Adipose tissue (tissue), 3 donors: Measurements from ENCODE around the gene STIM1. TPM values are rescaled to one million over a fixed set of nuclear protein-coding genes. Genes with fewer than 3 reads are reported as not detected.
A peak's percentile ranks its signal among the peaks of the same experiment; 100 is the strongest.

Experiments used
- H3K27ac ChIP-seq: one replicate; pipeline ENCODE4 v1.5.1; 2013; ENCODE audit warnings: low read depth, low read length
- WGBS, 3 donors: extraction: QIAGEN DNeasy Blood & Tissue Kit; methylation state at CpG; one replicate each; pipeline ENCODE4 v1.1.7; 2013; 5-methylcytosine and 5-hydroxymethylcytosine counted together
- polyA plus RNA-seq, 3 donors: library from polyadenylated mRNA; stranded (reverse); fragments of 200-250 nt; gene quantifications; one replicate each; pipeline ENCODE4 v1.2.3, GENCODE V29; 2013
- donor health status: healthy with polysubstance abuse.
- donor health status: Bipolar disorder and iron deficiency.
- donor health status: healthy.

STIM1 gene
- polyA plus RNA-seq, 3 donors = 17.6 to 49.7 (median 40.0) TPM

DNA sequence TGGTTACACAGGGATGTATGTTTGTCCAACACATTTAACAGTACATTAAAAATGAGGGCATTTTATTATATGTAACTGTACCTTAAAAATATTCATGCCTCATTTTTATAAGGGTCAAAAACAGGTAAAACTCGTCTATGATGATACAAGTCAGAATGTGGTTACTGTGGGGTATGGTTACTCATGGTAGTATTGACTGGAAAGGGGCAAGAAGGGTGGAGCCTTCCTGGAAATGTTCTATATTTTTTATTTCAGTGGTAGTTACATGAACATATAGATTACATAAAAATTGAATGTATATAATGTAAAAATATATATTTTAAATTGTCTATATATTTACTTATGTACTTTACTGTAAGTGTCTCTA is 99.8 kb downstream of the STIM1 start:
- H3K27ac ChIP-seq = no peak overlapping the region
- 81 to 89% (median 88%) methylated on average over 1 of the region's 1 CpG for WGBS, 3 donors

GRCh38 chr11:3956038-3956437 is 100.6 kb downstream of the STIM1 start:
- WGBS, 3 donors = 95 to 97% (median 96%) methylated on average over 2 of the region's 2 CpGs

DNA sequence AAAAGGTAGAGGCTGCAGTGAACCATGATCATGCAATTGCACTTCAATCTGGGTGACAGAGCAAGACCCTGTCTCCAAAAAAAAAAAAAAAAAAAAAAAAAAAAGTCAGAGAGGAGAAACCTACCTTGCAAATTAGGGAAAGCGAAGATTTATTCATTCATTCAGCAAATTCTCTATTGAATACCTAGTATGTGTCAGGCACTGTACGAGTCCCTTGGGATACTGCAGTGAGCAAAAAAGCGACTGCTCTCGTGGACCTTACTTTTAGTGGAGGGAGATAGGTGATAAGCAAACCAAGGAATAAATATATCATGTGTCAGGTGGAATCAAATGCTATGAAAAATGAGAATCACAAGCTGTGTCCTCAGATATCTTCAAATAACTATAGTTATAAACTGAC is 101.3 kb downstream of the STIM1 start:
- 96 to 98% (median 97%) methylated on average over 4 of the region's 4 CpGs for WGBS, 3 donors
- H3K27ac ChIP-seq = no peak overlapping the region

More at GRCh38 chr11:3956038-3956437, 100.6 kb downstream of the STIM1 start:
- no peak overlapping the region for H3K27ac ChIP-seq

GRCh38 chr11:3957437-3957836 is 102.0 kb downstream of the STIM1 start:
- H3K27ac ChIP-seq = no peak overlapping the region
- WGBS, 3 donors = 60 to 100% (median 84%) methylated on average over 3 of the region's 3 CpGs

DNA sequence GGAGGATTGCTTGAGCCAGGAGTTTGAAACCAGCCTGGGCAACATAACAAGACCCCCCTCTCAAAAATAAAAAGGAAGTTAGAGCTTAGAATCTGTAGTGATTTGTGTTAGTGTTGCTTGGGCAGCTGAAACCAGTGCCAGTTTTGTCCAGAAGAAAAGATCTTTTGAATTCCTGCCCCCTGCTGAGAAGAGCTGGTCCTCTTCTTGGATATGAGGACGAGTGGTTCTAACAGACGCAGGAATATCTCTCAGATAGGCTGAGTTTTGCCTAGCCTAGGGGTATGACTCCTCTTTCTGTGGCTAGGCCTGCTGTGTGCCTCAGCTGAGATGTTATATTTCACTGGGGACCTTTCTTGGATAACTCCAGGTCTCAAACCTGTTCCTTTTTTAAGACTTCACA is 102.8 kb downstream of the STIM1 start:
- WGBS, 3 donors = 66 to 98% (median 97%) methylated on average over 2 of the region's 2 CpGs
- H3K27ac ChIP-seq = no peak overlapping the region

- WGBS, 3 donors = 71 to 93% (median 79%) methylated on average over 5 of the region's 5 CpGs
These were observed 103.8 kb downstream of the STIM1 start for GRCh38 chr11:3959015-3959902.

DNA sequence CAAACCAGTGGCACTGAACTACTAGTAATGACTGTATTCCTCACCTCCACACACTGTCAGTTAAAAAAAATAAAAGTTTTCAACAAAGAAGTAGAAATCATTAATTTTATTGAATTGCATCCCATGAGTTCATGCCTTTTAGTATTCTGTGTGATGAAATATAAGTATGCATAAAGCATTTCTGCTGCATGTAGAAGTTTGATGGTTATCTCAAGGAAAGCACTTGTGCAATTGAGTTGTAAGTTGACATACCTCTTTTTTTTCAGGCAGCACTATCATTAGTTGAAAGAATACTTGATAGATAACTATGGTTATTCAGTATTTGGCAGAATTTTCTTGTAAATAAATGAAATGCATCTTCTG is 104.4 kb downstream of the STIM1 start:
- no peak overlapping the region for H3K27ac ChIP-seq

More at GRCh38 chr11:3959015-3959902, 103.8 kb downstream of the STIM1 start:
- no peak overlapping the region for H3K27ac ChIP-seq

DNA sequence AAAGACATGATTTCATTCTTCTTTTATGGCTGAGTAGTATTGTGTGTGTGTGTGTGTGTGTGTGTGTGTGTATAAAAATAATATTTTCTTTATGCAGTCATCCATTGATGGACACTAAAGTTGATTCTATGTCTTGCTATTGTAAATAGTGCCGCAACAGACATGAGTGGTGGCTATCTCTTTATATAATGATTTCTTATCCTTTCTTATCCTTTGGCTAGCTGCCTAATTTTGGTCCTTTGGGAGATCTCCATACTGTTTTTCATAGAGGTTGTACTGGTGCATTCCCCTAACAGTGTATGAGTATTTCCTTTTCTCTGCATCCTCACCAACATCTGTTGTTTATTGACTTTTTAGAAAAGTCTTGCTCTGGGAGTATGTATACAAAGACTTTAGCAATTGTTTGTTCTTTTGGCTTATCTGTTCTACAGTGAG is 107.0 kb downstream of the STIM1 start:
- 63 to 76% (median 75%) methylated on average over 1 of the region's 1 CpG for WGBS, 3 donors

DNA sequence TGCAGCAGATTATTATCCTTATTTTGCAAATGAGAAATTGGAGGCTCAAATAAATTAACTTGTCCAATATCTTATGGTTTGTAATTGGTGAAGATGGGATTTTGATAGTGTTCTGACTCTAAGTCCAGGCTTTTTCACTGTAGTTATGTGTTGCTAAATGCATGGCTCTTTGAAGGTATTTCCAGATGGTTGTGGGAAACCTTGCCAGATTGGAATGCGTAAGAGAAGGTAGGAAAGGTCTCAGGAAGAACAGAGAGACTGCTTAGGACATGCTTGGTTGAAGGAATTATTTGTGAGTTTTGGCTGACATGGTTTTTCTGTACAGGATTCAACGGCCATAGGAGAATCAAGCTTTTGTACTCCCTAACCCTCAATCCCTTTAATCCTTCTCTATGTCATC is 108.6 kb downstream of the STIM1 start:
- no peak overlapping the region for H3K27ac ChIP-seq
- 94 to 100% (median 94%) methylated on average over 2 of the region's 2 CpGs for whole genome bisulfite sequencing, 3 donors

More for the DNA sequence above, 107.0 kb downstream of the STIM1 start:
- H3K27ac ChIP-seq = no peak overlapping the region

- WGBS, 3 donors = 94 to 98% (median 97%) methylated on average over 1 of the region's 1 CpG
- H3K27ac ChIP-seq = no peak overlapping the region
These were observed 109.6 kb downstream of the STIM1 start for GRCh38 chr11:3964935-3965604.

DNA sequence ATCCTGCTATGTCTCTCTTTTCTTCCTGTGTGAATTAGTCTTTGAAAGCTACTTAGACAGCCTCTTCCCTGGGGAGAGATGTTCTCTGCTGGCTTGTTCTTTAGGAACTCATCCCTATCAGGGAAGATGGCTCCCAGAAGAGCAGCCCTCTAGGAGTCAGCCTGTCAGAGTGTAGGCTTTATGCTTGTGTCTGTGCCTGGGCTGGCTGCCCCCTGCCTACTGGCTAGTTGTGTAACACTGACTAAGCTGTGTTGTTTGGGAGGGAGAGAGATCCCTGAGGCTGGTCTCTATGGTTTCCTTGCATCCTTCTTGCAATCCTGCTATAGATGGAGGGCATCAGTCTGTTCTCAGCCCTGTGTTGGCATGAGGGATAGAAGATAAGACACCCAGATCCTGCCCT is 112.2 kb downstream of the STIM1 start:
- no peak overlapping the region for H3K27ac ChIP-seq

DNA sequence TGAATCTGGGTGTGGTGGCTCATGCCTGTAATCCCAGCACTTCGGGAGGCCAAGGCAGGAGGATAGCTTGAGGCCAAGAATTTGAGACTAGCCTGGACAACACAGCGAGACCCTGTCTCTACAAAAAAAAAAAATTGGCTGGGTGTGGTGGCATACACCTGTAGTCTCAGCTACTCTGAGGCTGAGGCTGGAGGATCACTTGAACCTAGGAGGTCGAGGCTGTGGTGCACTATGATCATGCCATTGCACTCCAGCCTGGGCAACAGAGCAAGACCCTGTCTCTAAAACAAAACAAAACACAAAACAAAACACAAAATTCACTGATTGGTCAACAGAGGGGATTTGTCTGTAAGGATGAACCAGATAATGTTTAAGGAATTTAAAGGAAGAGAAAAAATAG is 113.7 kb downstream of the STIM1 start:
- no peak overlapping the region for H3K27ac ChIP-seq

GRCh38 chr11:3969613-3970012 is 114.1 kb downstream of the STIM1 start:
- WGBS, 3 donors = 60 to 83% (median 65%) methylated on average over 1 of the region's 1 CpG
- H3K27ac ChIP-seq = peak overlapping the region; percentile 33

More for the DNA sequence above, 113.7 kb downstream of the STIM1 start:
- 94 to 98% (median 97%) methylated on average over 3 of the region's 3 CpGs for WGBS, 3 donors

GRCh38 chr11:3970108-3970507 is 114.6 kb downstream of the STIM1 start:
- 92 to 98% (median 96%) methylated on average over 2 of the region's 2 CpGs for WGBS, 3 donors
- H3K27ac ChIP-seq = no peak overlapping the region

- WGBS, 3 donors = 79 to 84% (median 79%) methylated on average over 2 of the region's 2 CpGs
These were observed 116.4 kb downstream of the STIM1 start for GRCh38 chr11:3971756-3972404.

DNA sequence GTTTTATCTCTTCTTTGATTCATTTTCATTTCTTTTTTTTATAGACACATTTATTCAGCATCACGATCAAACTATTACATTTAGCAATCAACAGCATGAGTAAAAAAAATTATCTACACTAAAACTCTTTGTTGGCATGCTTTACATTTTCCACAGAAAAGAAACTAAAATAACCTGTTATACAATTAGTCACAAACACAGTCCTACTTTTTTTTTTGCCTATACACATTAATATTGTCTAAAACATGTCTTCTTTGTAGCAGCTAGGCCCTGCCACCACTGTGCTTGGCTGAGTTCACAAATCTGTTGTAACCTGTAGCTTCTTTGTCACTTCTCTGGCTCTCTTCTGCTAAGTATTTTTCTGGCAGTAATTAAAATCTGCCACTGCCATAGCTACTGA is 117.0 kb downstream of the STIM1 start:
- WGBS, 3 donors = 59 to 78% (median 75%) methylated on average over 1 of the region's 1 CpG
- H3K27ac ChIP-seq = no peak overlapping the region

More at GRCh38 chr11:3971756-3972404, 116.4 kb downstream of the STIM1 start:
- H3K27ac ChIP-seq = no peak overlapping the region

GRCh38 chr11:3977078-3977477 is 121.6 kb downstream of the STIM1 start:
- no peak overlapping the region for H3K27ac ChIP-seq
- 92 to 98% (median 95%) methylated on average over 1 of the region's 1 CpG for WGBS, 3 donors

GRCh38 chr11:3981084-3981633 is 125.7 kb downstream of the STIM1 start:
- WGBS, 3 donors = 83 to 94% (median 84%) methylated on average over 9 of the region's 9 CpGs
- H3K27ac ChIP-seq = no peak overlapping the region

- whole genome bisulfite sequencing, 3 donors = 94 to 99% (median 96%) methylated on average over 2 of the region's 2 CpGs
- no peak overlapping the region for H3K27ac ChIP-seq
These were observed 127.0 kb downstream of the STIM1 start for GRCh38 chr11:3982431-3982830.
